ENCODE data around the gene CCDC192. TPM values are rescaled to one million over a fixed set of nuclear protein-coding genes. Genes with fewer than 3 reads are reported as not detected.
"Not testable (repeated sequence)": the region's sequence is repeated elsewhere in the genome, so short reads cannot be mapped to it uniquely, and the experiment has no call there.

Gene CCDC192
- polyA plus RNA-seq, 3 donors from 2014 or later, result not detected

- not testable (repeated sequence) for H3K27me3 Mint-ChIP-seq (ENCODE audit: low read depth in 3 of 3); H3K4me3 Mint-ChIP-seq; DNase-seq; H3K9me3 Mint-ChIP-seq; H3K4me1 Mint-ChIP-seq; H3K27ac Mint-ChIP-seq; H3K36me3 Mint-ChIP-seq
Measured at GRCh38 chr5:127713083-127713482, 9.9 kb downstream of the CCDC192 start.

- DNase-seq, result no peak
- Mint-ChIP-seq H3K4me1 (no peaks in the 10 kb centered on the region), H3K4me3 (no peak overlapping the region), H3K36me3 (no peaks in the 10 kb centered on the region), H3K27me3 (ENCODE audit: low read depth in 3 of 3) (peaks cover 0 to 4% (median 1%) of the 10 kb centered on the region in 3 donors), H3K27ac (no peak overlapping the region), H3K9me3 (peaks cover 0 to 8% (median 3%) of the 10 kb centered on the region in 6 donors)
Measured at GRCh38 chr5:127718181-127718580, 15.0 kb downstream of the CCDC192 start.

- DNase-seq, result no peak
- no peak overlapping the region for H3K27ac Mint-ChIP-seq
- H3K4me1 Mint-ChIP-seq, result peaks cover 0 to 2% of the 10 kb centered on the region in 2 donors
- H3K36me3 Mint-ChIP-seq, result no peaks in the 10 kb centered on the region
- H3K27me3 Mint-ChIP-seq (ENCODE audit: low read depth in 3 of 3), result peaks cover 0 to 6% (median 2%) of the 10 kb centered on the region in 3 donors
- H3K4me3 Mint-ChIP-seq, result no peak overlapping the region
- peaks cover 0 to 8% (median 5%) of the 10 kb centered on the region in 6 donors for H3K9me3 Mint-ChIP-seq
Measured at GRCh38 chr5:127723571-127723970, 20.4 kb downstream of the CCDC192 start.

- Mint-ChIP-seq H3K9me3 (peaks cover 0 to 8% (median 1%) of the 10 kb centered on the region in 6 donors), H3K27ac (no peak overlapping the region), H3K27me3 (ENCODE audit: low read depth in 3 of 3) (peaks cover 0 to 8% (median 0%) of the 10 kb centered on the region in 3 donors), H3K4me1 (peaks cover 0 to 2% of the 10 kb centered on the region in 2 donors), H3K4me3 (no peak overlapping the region), H3K36me3 (no peaks in the 10 kb centered on the region)
- no peak for DNase-seq
Measured at GRCh38 chr5:127725673-127726072, 22.5 kb downstream of the CCDC192 start.

- no peak for DNase-seq
- Mint-ChIP-seq H3K27ac (no peak overlapping the region), H3K9me3 (peaks cover 0 to 4% (median 0%) of the 10 kb centered on the region in 6 donors), H3K27me3 (ENCODE audit: low read depth in 3 of 3) (peaks cover 0 to 3% (median 2%) of the 10 kb centered on the region in 3 donors), H3K4me3 (no peak overlapping the region), H3K36me3 (no peaks in the 10 kb centered on the region), H3K4me1 (no peaks in the 10 kb centered on the region)
Measured at GRCh38 chr5:127732963-127733362, 29.8 kb downstream of the CCDC192 start.

GRCh38 chr5:127739348-127739747 lies 36.2 kb downstream of the CCDC192 start:
- not testable (repeated sequence) for H3K27ac Mint-ChIP-seq; H3K27me3 Mint-ChIP-seq (ENCODE audit: low read depth in 3 of 3); H3K9me3 Mint-ChIP-seq; H3K4me3 Mint-ChIP-seq; DNase-seq; H3K36me3 Mint-ChIP-seq; H3K4me1 Mint-ChIP-seq

- H3K27ac Mint-ChIP-seq, result no peak overlapping the region
- H3K27me3 Mint-ChIP-seq (ENCODE audit: low read depth in 3 of 3), result peaks cover 0 to 3% (median 2%) of the 10 kb centered on the region in 3 donors
- H3K9me3 Mint-ChIP-seq, result peaks cover 0 to 3% (median 0%) of the 10 kb centered on the region in 6 donors
- no peak for DNase-seq
- no peak overlapping the region for H3K4me3 Mint-ChIP-seq
- H3K36me3 Mint-ChIP-seq, result no peaks in the 10 kb centered on the region
- H3K4me1 Mint-ChIP-seq, result no peaks in the 10 kb centered on the region
Measured at GRCh38 chr5:127739807-127740384, 36.7 kb downstream of the CCDC192 start.

GRCh38 chr5:127741412-127741811 lies 38.2 kb downstream of the CCDC192 start:
- DNase-seq, result no peak
- Mint-ChIP-seq H3K4me1 (no peaks in the 10 kb centered on the region), H3K27ac (no peak overlapping the region), H3K9me3 (peaks cover 0 to 3% (median 0%) of the 10 kb centered on the region in 6 donors), H3K27me3 (ENCODE audit: low read depth in 3 of 3) (peaks cover 0 to 5% (median under 1%) of the 10 kb centered on the region in 3 donors), H3K36me3 (no peaks in the 10 kb centered on the region), H3K4me3 (no peak overlapping the region)

- H3K36me3 Mint-ChIP-seq, result no peaks in the 10 kb centered on the region
Measured at GRCh38 chr5:127744241-127744640, 41.0 kb downstream of the CCDC192 start.

GRCh38 chr5:127746756-127747155 lies 43.6 kb downstream of the CCDC192 start:
- Mint-ChIP-seq H3K9me3 (no peaks in the 10 kb centered on the region), H3K27ac (no peak overlapping the region), H3K27me3 (ENCODE audit: low read depth in 3 of 3) (peaks cover 0 to 5% (median 0%) of the 10 kb centered on the region in 3 donors), H3K36me3 (no peaks in the 10 kb centered on the region), H3K4me3 (no peak overlapping the region), H3K4me1 (no peaks in the 10 kb centered on the region)
- peak in 1 of 3 donors; percentile 7 for DNase-seq

More at GRCh38 chr5:127744241-127744640, 41.0 kb downstream of the CCDC192 start:
- H3K4me3 Mint-ChIP-seq, result no peak overlapping the region
- no peak overlapping the region for H3K27ac Mint-ChIP-seq
- no peak for DNase-seq
- H3K27me3 Mint-ChIP-seq (ENCODE audit: low read depth in 3 of 3), result peaks cover 0 to 5% (median 0%) of the 10 kb centered on the region in 3 donors
- no peaks in the 10 kb centered on the region for H3K4me1 Mint-ChIP-seq
- H3K9me3 Mint-ChIP-seq, result no peaks in the 10 kb centered on the region

GRCh38 chr5:127752503-127753265 lies 49.5 kb downstream of the CCDC192 start:
- H3K27me3 Mint-ChIP-seq (ENCODE audit: low read depth in 3 of 3); H3K4me3 Mint-ChIP-seq; DNase-seq; H3K9me3 Mint-ChIP-seq; H3K27ac Mint-ChIP-seq; H3K36me3 Mint-ChIP-seq; H3K4me1 Mint-ChIP-seq: not testable (repeated sequence)

- no peaks in the 10 kb centered on the region for H3K36me3 Mint-ChIP-seq
- no peaks in the 10 kb centered on the region for H3K27me3 Mint-ChIP-seq (ENCODE audit: low read depth in 3 of 3)
- no peaks in the 10 kb centered on the region for H3K4me1 Mint-ChIP-seq
- H3K4me3 Mint-ChIP-seq, result no peak overlapping the region
- no peak overlapping the region for H3K27ac Mint-ChIP-seq
- DNase-seq, result no peak
- H3K9me3 Mint-ChIP-seq, result no peaks in the 10 kb centered on the region
Measured at GRCh38 chr5:127754259-127754658, 51.1 kb downstream of the CCDC192 start.

GRCh38 chr5:127754706-127755105 lies 51.5 kb downstream of the CCDC192 start:
- H3K4me3 Mint-ChIP-seq, result no peak overlapping the region
- H3K9me3 Mint-ChIP-seq, result no peaks in the 10 kb centered on the region
- H3K4me1 Mint-ChIP-seq, result no peaks in the 10 kb centered on the region
- no peak overlapping the region for H3K27ac Mint-ChIP-seq
- no peaks in the 10 kb centered on the region for H3K27me3 Mint-ChIP-seq (ENCODE audit: low read depth in 3 of 3)
- no peaks in the 10 kb centered on the region for H3K36me3 Mint-ChIP-seq
- no peak for DNase-seq

GRCh38 chr5:127757576-127757975 lies 54.4 kb downstream of the CCDC192 start:
- no peak overlapping the region for H3K4me3 Mint-ChIP-seq
- no peaks in the 10 kb centered on the region for H3K9me3 Mint-ChIP-seq
- H3K27me3 Mint-ChIP-seq (ENCODE audit: low read depth in 3 of 3), result no peaks in the 10 kb centered on the region
- H3K4me1 Mint-ChIP-seq, result no peaks in the 10 kb centered on the region
- peak overlapping the region in 1 of 6 donors; percentile 19 for H3K27ac Mint-ChIP-seq
- DNase-seq, result peak in 2 of 3 donors; percentile 4 to 36
- no peaks in the 10 kb centered on the region for H3K36me3 Mint-ChIP-seq

Measured in immature natural killer cell (primary cell).